NCI-H1930 (cell line): ENCODE data around the gene SDHB.

Source experiments
- DNase-seq, 2 experiments: peaks; one replicate each; lab custom pipeline; 2025; lab: John Stamatoyannopoulos, UW

The SDHB gene

DNA sequence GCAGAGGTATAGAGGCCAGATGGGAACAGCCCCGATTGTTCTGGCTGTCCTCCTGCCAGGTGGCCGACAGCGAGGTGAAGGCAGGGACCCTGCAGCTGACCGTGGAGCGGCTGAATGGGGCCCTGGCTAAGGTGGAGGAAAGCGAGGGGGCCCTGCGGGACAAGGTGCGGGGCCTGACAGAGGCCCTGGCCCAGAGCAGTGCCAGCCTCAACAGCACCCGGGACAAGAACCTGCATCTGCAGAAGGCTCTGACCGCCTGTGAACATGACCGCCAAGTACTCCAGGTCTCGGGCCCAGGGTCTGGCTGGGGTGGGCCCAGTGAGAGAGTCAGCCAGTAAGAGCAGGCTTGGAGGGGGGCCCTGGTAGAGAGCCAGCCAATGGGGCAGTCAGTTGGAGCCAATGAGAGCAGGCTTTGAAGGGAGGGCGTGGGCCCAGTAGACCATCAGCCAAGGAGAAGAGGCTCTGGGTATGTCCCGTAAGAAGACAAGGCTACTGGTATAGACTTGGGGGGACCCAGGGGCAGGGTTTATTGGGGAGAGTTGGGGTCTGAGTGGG, 84.7 kb downstream of the SDHB start:
- no peak for DNase-seq
